Stimulated activated CD8-positive, alpha-beta memory T cell treated with anti-CD3 and anti-CD28 coated beads, Interleukin-7, amount 100 ng/mL, for 24 hours (primary cell): ENCODE results near the gene UFC1.

ENCODE experiments used
- DNase-seq: peaks from one replicate; pipeline ENCODE4 v3.0.0-alpha.2; 2020; ENCODE audit warnings: low read depth

The UFC1 gene

GRCh38 chr1:161133220-161133740 lies 20.5 kb upstream of the UFC1 start:
- DNase-seq = no peak

GRCh38 chr1:161137881-161138280 lies 15.9 kb upstream of the UFC1 start:
- DNase-seq = no peak

GRCh38 chr1:161138431-161138830 lies 15.3 kb upstream of the UFC1 start:
- no peak for DNase-seq

- DNase-seq = no peak
Measured at GRCh38 chr1:161139766-161140165, 14.0 kb upstream of the UFC1 start.

- DNase-seq = no peak
Measured at GRCh38 chr1:161140755-161141400, 12.9 kb upstream of the UFC1 start.

- no peak for DNase-seq
Measured at GRCh38 chr1:161145832-161146231, 7.9 kb upstream of the UFC1 start.

- no peak for DNase-seq
Measured at GRCh38 chr1:161153176-161153575, 602 bp upstream of the UFC1 start.

GRCh38 chr1:161157867-161158266 lies 4.1 kb downstream of the UFC1 start:
- DNase-seq = no peak

- DNase-seq = no peak
Measured at GRCh38 chr1:161158316-161159010, 4.7 kb downstream of the UFC1 start.

GRCh38 chr1:161159087-161159912 lies 5.5 kb downstream of the UFC1 start, which contains the start of gene USP21:
Gene USP21, plus strand, starts transcription at chr1:161159500. Its CDS starts 1,141 bp downstream, at chr1:161160641.
- DNase-seq = peak; percentile 88

- DNase-seq = no peak
Measured at GRCh38 chr1:161159913-161160243, 6.1 kb downstream of the UFC1 start.

- DNase-seq = no peak
Measured at GRCh38 chr1:161160671-161161145, 6.9 kb downstream of the UFC1 start.

GRCh38 chr1:161161652-161162051 lies 7.9 kb downstream of the UFC1 start:
- DNase-seq = no peak

GRCh38 chr1:161162052-161162451 lies 8.3 kb downstream of the UFC1 start:
- DNase-seq = no peak

- DNase-seq = no peak
Measured at GRCh38 chr1:161162806-161163205, 9.0 kb downstream of the UFC1 start.

- DNase-seq = no peak
Measured at GRCh38 chr1:161163793-161164192, 10.0 kb downstream of the UFC1 start.

- DNase-seq = no peak
Measured at GRCh38 chr1:161164901-161165610, 11.3 kb downstream of the UFC1 start.

- peak; percentile 85 for DNase-seq
Measured at GRCh38 chr1:161165742-161166668, 12.2 kb downstream of the UFC1 start, which contains the start of gene PPOX. Gene PPOX, plus strand, starts transcription at chr1:161166426. Its CDS starts 422 bp downstream, at chr1:161166848.

- DNase-seq = no peak
Measured at GRCh38 chr1:161166669-161167548, 13.1 kb downstream of the UFC1 start.

GRCh38 chr1:161168906-161169305 lies 15.1 kb downstream of the UFC1 start:
- DNase-seq = no peak
